PC-3 (cell line): ENCODE results near the gene C15orf39. TPM values are rescaled to one million over a fixed set of nuclear protein-coding genes. Genes with fewer than 3 reads are reported as not detected.
"Not testable (repeated sequence)": the region's sequence is repeated elsewhere in the genome, so short reads cannot be mapped to it uniquely, and the experiment has no call there.

ENCODE experiments used
- ATAC-seq: fragments of 200-7000 bp; cut with Tn5 transposase; 2 replicates; pipeline ENCODE4 v1.9.1; 2020; ENCODE audit warnings: mild to moderate bottlenecking, moderate library complexity
- BruUV-seq: library from RNA; stranded (reverse); fragments of 400-500 nt; replicated peaks from 2 replicates; lab custom pipeline; 2021; lab: Mats Ljungman, UMichigan
- CTCF ChIA-PET: fragments of 300-600 bp; sonication (Branson Sonifier 250); formaldehyde crosslinking; loops from one replicate; lab custom pipeline; 2022; ENCODE audit warnings: antibody characterized with exemption; lab: Charles Lee
- POLR2A ChIA-PET: fragments of 300-600 bp; sonication (Branson Sonifier 250); formaldehyde crosslinking; loops from one replicate; lab custom pipeline; 2022; ENCODE audit warnings: antibody characterized with exemption; ENCODE audit not compliant: unreplicated experiment; lab: Charles Lee
- DNase-seq: peaks from one replicate; pipeline ENCODE4 v3.0.0-alpha.2; 2015
- H2AFZ ChIP-seq: fragments of 300-600 bp; sonication (generic); 2 replicates; pipeline ENCODE4 v1.6.0; 2016; ENCODE audit warnings: antibody characterized with exemption, low read length
- H3F3A ChIP-seq: fragments of 300-600 bp; sonication (generic); one replicate; pipeline ENCODE4 v1.6.0; 2017; ENCODE audit warnings: antibody characterized with exemption, low read length, control low read depth, mild to moderate bottlenecking; ENCODE audit not compliant: unreplicated experiment
- H3K27ac ChIP-seq: fragments of 300-600 bp; sonication (generic); 2 replicates; pipeline ENCODE4 v1.5.1; 2016; ENCODE audit warnings: mild to moderate bottlenecking, low read length
- H3K27me3 ChIP-seq: fragments of 300-600 bp; sonication (generic); 2 replicates; pipeline ENCODE4 v1.6.1; 2016; ENCODE audit warnings: low read length, mixed read lengths
- H3K36me3 ChIP-seq: fragments of 300-600 bp; sonication (generic); 2 replicates; pipeline ENCODE4 v1.6.1; 2016; ENCODE audit warnings: low read depth, mixed run types, low read length, mixed read lengths
- H3K4me1 ChIP-seq: fragments of 300-600 bp; sonication (generic); 2 replicates; pipeline ENCODE4 v1.5.1; 2016; ENCODE audit warnings: low read length; ENCODE audit not compliant: insufficient read depth
- H3K4me2 ChIP-seq: fragments of 300-600 bp; sonication (generic); 2 replicates; pipeline ENCODE4 v1.6.0; 2016; ENCODE audit warnings: low read length
- H3K4me3 ChIP-seq: fragments of 300-600 bp; sonication (generic); 2 replicates; pipeline ENCODE4 v1.5.1; 2016; ENCODE audit warnings: mild to moderate bottlenecking, low read length, mixed read lengths
- H3K79me2 ChIP-seq: fragments of 300-600 bp; sonication (generic); 2 replicates; pipeline ENCODE4 v1.6.1; 2017; ENCODE audit warnings: low read length, mixed read lengths
- H3K9ac ChIP-seq: fragments of 300-600 bp; sonication (generic); 2 replicates; pipeline ENCODE4 v1.6.0; 2016; ENCODE audit warnings: mild to moderate bottlenecking, low read length
- H3K9me2 ChIP-seq: fragments of 300-600 bp; sonication (generic); replicated peaks from 2 replicates; pipeline ENCODE4 v1.6.1; 2016; ENCODE audit warnings: mixed run types, low read length, mixed read lengths
- H3K9me3 ChIP-seq: fragments of 300-600 bp; sonication (generic); 2 replicates; pipeline ENCODE4 v1.6.1; 2016; ENCODE audit warnings: low read length, mixed read lengths
- H4K20me1 ChIP-seq: fragments of 300-600 bp; sonication (generic); 2 replicates; pipeline ENCODE4 v1.6.1; 2016; ENCODE audit warnings: low read length, mixed read lengths
- EZH2 ChIP-seq: fragments of 300-600 bp; sonication (generic); IDR thresholded peaks from one replicate; pipeline ENCODE4 v1.6.1; 2017; ENCODE audit warnings: antibody characterized with exemption, mild to moderate bottlenecking, low read length; ENCODE audit not compliant: unreplicated experiment
- EZH2phosphoT487 ChIP-seq: fragments of 300-600 bp; sonication (generic); IDR thresholded peaks from 2 replicates; pipeline ENCODE4 v1.6.1; 2018; ENCODE audit warnings: mild to moderate bottlenecking, antibody characterized with exemption, low read length, borderline replicate concordance
- intact Hi-C: fragments of 100-400 bp; cut with micrococcal nuclease; formaldehyde crosslinking; loops from 2 replicates; pipeline ENCODE4 v1.9.0; 2023
- total RNA-seq: library from RNA; depleted of rRNA; stranded (reverse); fragments of >200 nt; gene quantifications from 2 replicates; pipeline ENCODE4 v1.2.3, GENCODE V29; 2014
- TF ChIP-seq, protein P1 (sequence below): fragments of 300-600 bp; sonication (generic); conservative IDR thresholded peaks from 2 replicates; pipeline ENCODE4 v1.5.1; 2017; ENCODE audit warnings: antibody characterized with exemption, low read depth, mild to moderate bottlenecking, low read length

C15orf39 gene
- total RNA-seq, 1 experiment from 2014 or later: 23.8 TPM

DNA sequence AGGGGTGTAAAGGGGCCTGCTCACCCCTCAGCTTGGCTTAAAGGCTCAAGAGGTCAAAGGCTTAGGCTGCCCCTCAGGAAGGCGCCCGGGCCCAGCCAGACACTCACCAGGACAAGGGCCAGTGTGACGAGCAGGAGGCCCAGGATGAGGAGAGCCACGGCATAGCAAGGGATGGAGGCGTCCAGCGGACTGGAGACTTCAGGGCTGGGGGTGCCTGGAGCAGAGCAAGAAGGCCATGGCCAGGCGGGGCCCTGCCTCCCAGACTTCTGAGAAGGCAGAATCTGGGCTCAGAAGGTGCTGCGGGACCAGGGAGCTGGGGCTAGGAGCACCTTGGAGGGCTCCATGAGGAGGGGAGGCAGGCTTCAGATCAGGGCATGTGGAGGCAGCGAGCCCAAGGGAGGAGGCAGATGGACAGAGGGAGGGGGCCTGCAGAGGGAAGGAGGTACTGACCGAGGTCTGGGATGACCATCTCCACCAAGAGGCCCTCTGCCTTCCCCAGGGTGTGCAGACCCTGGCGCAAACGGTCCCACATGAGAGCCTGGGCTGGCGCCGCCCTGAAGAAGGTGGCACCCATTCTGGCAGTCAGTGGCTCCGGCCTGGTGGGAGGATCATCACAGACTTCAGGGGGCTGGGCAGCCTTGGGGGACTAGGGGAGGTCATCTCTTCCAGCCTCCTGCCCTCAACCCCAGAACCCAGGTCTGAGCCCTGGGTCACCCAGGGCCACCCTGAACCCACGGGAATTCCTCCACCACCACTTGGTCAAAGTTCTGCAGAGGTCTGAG, 24.5 kb downstream of the C15orf39 start:
- Histone ChIP-seq H3K9me3 (no peaks in the 10 kb centered on the region), H3K4me3 (no peak overlapping the region), H2AFZ (no peak overlapping the region), H3K27ac (no peak overlapping the region), H3K4me1 (no peaks in the 10 kb centered on the region), H3K9ac (no peak overlapping the region), H3K27me3 (no peaks in the 10 kb centered on the region), H3K9me2 (no peaks in the 10 kb centered on the region), H3K79me2 (no peaks in the 10 kb centered on the region), H3K4me2 (no peak overlapping the region), H3F3A (no peaks in the 10 kb centered on the region), H4K20me1 (no peaks in the 10 kb centered on the region), H3K36me3 (no peaks in the 10 kb centered on the region)
- ChIA-PET POLR2A (no interaction called here), CTCF (no interaction called here)
- DNase-seq: no peak
- ATAC-seq: no peak
- intact Hi-C loops: no loop called here
- TF ChIP-seq EZH2phosphoT487: no peak
- TF ChIP-seq, protein P1, sequence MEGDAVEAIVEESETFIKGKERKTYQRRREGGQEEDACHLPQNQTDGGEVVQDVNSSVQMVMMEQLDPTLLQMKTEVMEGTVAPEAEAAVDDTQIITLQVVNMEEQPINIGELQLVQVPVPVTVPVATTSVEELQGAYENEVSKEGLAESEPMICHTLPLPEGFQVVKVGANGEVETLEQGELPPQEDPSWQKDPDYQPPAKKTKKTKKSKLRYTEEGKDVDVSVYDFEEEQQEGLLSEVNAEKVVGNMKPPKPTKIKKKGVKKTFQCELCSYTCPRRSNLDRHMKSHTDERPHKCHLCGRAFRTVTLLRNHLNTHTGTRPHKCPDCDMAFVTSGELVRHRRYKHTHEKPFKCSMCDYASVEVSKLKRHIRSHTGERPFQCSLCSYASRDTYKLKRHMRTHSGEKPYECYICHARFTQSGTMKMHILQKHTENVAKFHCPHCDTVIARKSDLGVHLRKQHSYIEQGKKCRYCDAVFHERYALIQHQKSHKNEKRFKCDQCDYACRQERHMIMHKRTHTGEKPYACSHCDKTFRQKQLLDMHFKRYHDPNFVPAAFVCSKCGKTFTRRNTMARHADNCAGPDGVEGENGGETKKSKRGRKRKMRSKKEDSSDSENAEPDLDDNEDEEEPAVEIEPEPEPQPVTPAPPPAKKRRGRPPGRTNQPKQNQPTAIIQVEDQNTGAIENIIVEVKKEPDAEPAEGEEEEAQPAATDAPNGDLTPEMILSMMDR: no peak
- TF ChIP-seq EZH2: no peak
- no TSS peak for BruUV-seq

DNA sequence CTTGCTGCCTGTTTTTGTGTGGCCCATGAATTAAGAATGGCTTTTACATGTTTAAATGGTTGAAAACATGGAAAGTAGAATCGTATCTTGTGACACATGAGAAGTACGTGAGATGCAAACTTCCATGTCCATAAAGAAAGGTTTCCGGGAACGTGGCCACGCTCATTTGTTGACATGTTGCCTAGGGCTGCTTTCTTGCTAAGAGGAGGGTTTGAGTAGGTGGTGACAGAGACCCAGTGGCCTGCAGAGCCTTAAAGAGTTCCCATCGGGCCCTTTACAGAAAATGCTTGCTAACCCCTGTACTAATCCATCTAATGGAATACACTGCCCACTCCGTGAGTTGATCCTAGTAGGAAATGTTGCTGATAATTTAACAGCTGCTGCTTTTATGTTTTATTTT, 25.4 kb downstream of the C15orf39 start:
- intact Hi-C loops, BruUV-seq, H3K9ac ChIP-seq: not testable (repeated sequence)

DNA sequence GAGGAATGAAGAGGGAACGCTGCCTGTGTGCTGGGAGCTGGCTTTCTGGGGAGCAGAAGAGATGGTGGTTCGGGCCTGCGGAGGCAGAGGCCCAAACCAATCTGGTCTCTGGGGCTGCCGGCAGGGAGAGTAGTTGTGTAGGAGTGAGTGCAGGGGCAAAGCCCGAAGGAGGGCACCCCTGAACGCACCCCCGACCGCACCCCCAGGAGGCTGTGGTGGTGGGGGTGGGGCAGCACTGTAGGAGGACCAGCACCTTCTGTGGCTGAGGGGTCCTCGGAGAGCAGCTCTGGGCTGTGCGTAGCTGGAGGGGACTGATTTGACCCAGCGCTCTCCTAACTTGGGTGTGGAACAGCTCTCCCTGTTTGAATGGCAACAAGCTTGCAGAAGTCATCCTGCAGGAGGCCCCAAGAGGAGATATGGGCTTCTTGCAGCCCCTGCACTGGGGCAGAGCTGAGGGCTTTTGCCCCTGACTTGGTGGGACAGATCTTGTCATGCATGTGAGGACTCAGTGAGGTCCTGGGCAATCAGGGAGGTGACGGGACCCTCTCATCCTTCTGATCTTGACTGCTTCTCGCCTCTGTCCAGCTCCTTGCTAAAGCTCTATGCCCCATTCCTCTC, 26.1 kb downstream of the C15orf39 start:
- Histone ChIP-seq H3K9me2 (no peaks in the 10 kb centered on the region), H3F3A (no peaks in the 10 kb centered on the region), H2AFZ (no peak overlapping the region), H3K9ac (no peak overlapping the region), H3K36me3 (no peaks in the 10 kb centered on the region), H3K4me3 (no peak overlapping the region), H3K4me1 (no peaks in the 10 kb centered on the region), H3K9me3 (no peaks in the 10 kb centered on the region), H3K27me3 (no peaks in the 10 kb centered on the region), H4K20me1 (no peaks in the 10 kb centered on the region), H3K4me2 (no peak overlapping the region), H3K79me2 (no peaks in the 10 kb centered on the region), H3K27ac (no peak overlapping the region)
- no peak for ATAC-seq
- ChIA-PET CTCF (no interaction called here), POLR2A (no interaction called here)
- no TSS peak for BruUV-seq
- TF ChIP-seq, protein P1: no peak
- no peak for TF ChIP-seq EZH2
- TF ChIP-seq EZH2phosphoT487: no peak
- intact Hi-C loops: no loop called here
- DNase-seq: no peak

More for the DNA sequence above, 25.4 kb downstream of the C15orf39 start:
- POLR2A ChIA-PET, DNase-seq, H3K4me1 ChIP-seq, ATAC-seq, H3F3A ChIP-seq, H3K9me2 ChIP-seq, H3K9me3 ChIP-seq, H3K4me3 ChIP-seq, H3K27ac ChIP-seq, H3K27me3 ChIP-seq, H3K4me2 ChIP-seq, H2AFZ ChIP-seq, H4K20me1 ChIP-seq, H3K36me3 ChIP-seq, H3K79me2 ChIP-seq, CTCF ChIA-PET: not testable (repeated sequence)
